HCT116 (cell line): ENCODE results near the gene FBXO17. TPM values are rescaled to one million over a fixed set of nuclear protein-coding genes. Genes with fewer than 3 reads are reported as not detected.

ENCODE experiments used
- ATAC-seq: fragments of 200-7000 bp; cut with Tn5 transposase; 2 replicates; pipeline ENCODE4 v1.9.1; 2020; ENCODE audit warnings: mild to moderate bottlenecking, moderate library complexity
- BruUV-seq: library from RNA; stranded (reverse); fragments of 400-500 nt; replicated peaks from 2 replicates; lab custom pipeline; 2021; lab: Mats Ljungman, UMichigan
- CTCF ChIA-PET: fragments of 300-600 bp; sonication (Branson Sonifier 250); formaldehyde crosslinking; loops from one replicate; lab custom pipeline; 2021; ENCODE audit warnings: antibody characterized with exemption; lab: Charles Lee
- POLR2A ChIA-PET: fragments of 300-600, 350-600 bp; sonication (Branson Sonifier 250); formaldehyde crosslinking; loops from one replicate; lab custom pipeline; 2021; ENCODE audit warnings: antibody characterized with exemption; lab: Charles Lee
- RAD21 ChIA-PET, 2 experiments: fragments of 300-600 bp; sonication (Branson Sonifier 250); formaldehyde crosslinking; loops; one replicate each; lab custom pipeline; 2023; ENCODE audit warnings: low total read pairs in 2 of 2; ENCODE audit not compliant: uncharacterized antibody in 2 of 2, unreplicated experiment in 2 of 2, low non-redundant PET in 1 of 2; lab: Charles Lee
- DNase-seq: peaks from one replicate; pipeline ENCODE4 v3.0.0-alpha.2; 2010; ENCODE audit warnings: low read depth, low spot score
- H2AFZ ChIP-seq: fragments of 200-600 bp; shearing (Covaris generic), sonication (generic); 2 replicates; pipeline ENCODE4 v1.6.1; 2017; ENCODE audit warnings: low read depth, mixed run types, mixed read lengths, antibody characterized with exemption, low read length; ENCODE audit not compliant: poor library complexity, severe bottlenecking
- H3K27ac ChIP-seq: 2 replicates; pipeline ENCODE4 v1.5.1; 2012; ENCODE audit warnings: low read depth, low read length
- H3K27me3 ChIP-seq: fragments of 200-600 bp; sonication (generic); 2 replicates; pipeline ENCODE4 v1.6.1; 2016; ENCODE audit warnings: mixed run types, low read length, mixed read lengths; ENCODE audit not compliant: insufficient read depth
- H3K36me3 ChIP-seq, 2 experiments: fragments of 200-500 bp in 1 of 2; fragments of 200-600 bp in 1 of 2; sonication (Bioruptor generic) in 1 of 2; sonication (generic) in 1 of 2; 2 replicates each; pipeline versions ENCODE4 v1.5.1 to v1.6.1; 2014 to 2016; ENCODE audit warnings: low read length in 2 of 2, inconsistent platforms in 1 of 2, mixed read lengths in 1 of 2, mixed run types in 1 of 2; ENCODE audit not compliant: insufficient read depth in 2 of 2, control insufficient read depth in 1 of 2
- H3K4me1 ChIP-seq, 2 experiments: fragments of 200-600 bp in 1 of 2; sonication (generic) in 1 of 2; 2 replicates each; pipeline versions ENCODE4 v1.5.1 to v1.6.1; 2012 to 2017; ENCODE audit warnings: low read length in 2 of 2, inconsistent platforms in 1 of 2, mild to moderate bottlenecking in 1 of 2, mixed read lengths in 1 of 2, mixed run types in 1 of 2, moderate library complexity in 1 of 2; ENCODE audit not compliant: insufficient read depth in 2 of 2, control insufficient read depth in 1 of 2
- H3K4me2 ChIP-seq: fragments of 200-600 bp; sonication (generic); 2 replicates; pipeline ENCODE4 v1.6.1; 2017; ENCODE audit warnings: mixed run types, low read length, mixed read lengths
- H3K4me3 ChIP-seq, 2 experiments: fragments of 200-600 bp in 1 of 2; sonication (generic) in 1 of 2; replicated peaks in 1 of 2; 2 replicates each; pipeline ENCODE4 v1.5.1; 2011 to 2016; ENCODE audit warnings: low read length in 2 of 2, control low read depth in 1 of 2, low read depth in 1 of 2, mild to moderate bottlenecking in 1 of 2, mixed read lengths in 1 of 2, mixed run types in 1 of 2
- H3K79me2 ChIP-seq: fragments of 200-600 bp; sonication (generic); 2 replicates; pipeline ENCODE4 v1.6.1; 2017; ENCODE audit warnings: mild to moderate bottlenecking, mixed run types, low read length, moderate library complexity, mixed read lengths; ENCODE audit not compliant: insufficient read depth
- H3K9ac ChIP-seq: fragments of 200-600 bp; sonication (generic); 2 replicates; pipeline ENCODE4 v1.6.1; 2016; ENCODE audit warnings: low read length, mixed read lengths
- H3K9me2 ChIP-seq: fragments of 200-600 bp; sonication (generic), shearing (Covaris generic); 2 replicates; pipeline ENCODE4 v1.6.1; 2017; ENCODE audit warnings: mixed run types, mild to moderate bottlenecking, moderate library complexity; ENCODE audit not compliant: insufficient read depth
- H3K9me3 ChIP-seq, 2 experiments: fragments of 200-500 bp in 1 of 2; fragments of 200-600 bp in 1 of 2; sonication (Bioruptor generic) in 1 of 2; sonication (generic) in 1 of 2; 2 replicates each; pipeline ENCODE4 v1.6.1; 2014 to 2017; ENCODE audit warnings: low read length in 2 of 2, mixed read lengths in 2 of 2, inconsistent platforms in 1 of 2, low read depth in 1 of 2, mild to moderate bottlenecking in 1 of 2, mixed run types in 1 of 2, moderate library complexity in 1 of 2; ENCODE audit not compliant: control insufficient read depth in 1 of 2, insufficient read depth in 1 of 2
- H4K20me1 ChIP-seq: fragments of 200-600 bp; sonication (generic), shearing (Covaris generic); 2 replicates; pipeline ENCODE4 v1.6.1; 2017; ENCODE audit warnings: mixed run types, mild to moderate bottlenecking, moderate library complexity; ENCODE audit not compliant: insufficient read depth
- ATF3 ChIP-seq: IDR thresholded peaks from 2 replicates; pipeline ENCODE4 v1.6.1; 2012
- CBX3 ChIP-seq: IDR thresholded peaks from 2 replicates; pipeline ENCODE4 v1.6.1; 2012; ENCODE audit warnings: low read depth
- ELF1 ChIP-seq: IDR thresholded peaks from 2 replicates; pipeline ENCODE4 v1.6.1; 2012; ENCODE audit warnings: low read depth, borderline replicate concordance
- EZH2 ChIP-seq: fragments of 200-600 bp; sonication (generic); IDR thresholded peaks from 2 replicates; pipeline ENCODE4 v1.6.1; 2017; ENCODE audit warnings: antibody characterized with exemption, mixed run types
- MAX ChIP-seq: IDR thresholded peaks from 2 replicates; pipeline ENCODE4 v1.6.1; 2012
- POLR2A ChIP-seq: IDR thresholded peaks from 2 replicates; pipeline ENCODE4 v1.7.0; 2011; ENCODE audit warnings: borderline replicate concordance; ENCODE audit not compliant: insufficient read depth, insufficient read length; ENCODE audit errors: extremely low read depth
- POLR2AphosphoS5 ChIP-seq: IDR thresholded peaks from 2 replicates; pipeline ENCODE4 v1.6.1; 2011; ENCODE audit warnings: mild to moderate bottlenecking, low read depth, low read length, moderate library complexity
- SIN3A ChIP-seq: IDR thresholded peaks from 2 replicates; pipeline ENCODE4 v1.6.1; 2012; ENCODE audit warnings: low read depth
- SRF ChIP-seq: IDR thresholded peaks from 2 replicates; pipeline ENCODE4 v1.6.1; 2012; ENCODE audit warnings: low read depth
- TCF7L2 ChIP-seq: IDR thresholded peaks from 2 replicates; pipeline ENCODE4 v1.7.0; 2011; ENCODE audit warnings: borderline replicate concordance, inconsistent platforms; ENCODE audit not compliant: insufficient read depth, insufficient read length; ENCODE audit errors: extremely low read depth
- intact Hi-C: fragments of 100-400 bp; cut with micrococcal nuclease; formaldehyde crosslinking; loops from 2 replicates; pipeline ENCODE4 v1.10.0; 2022
- total RNA-seq: library from RNA; stranded (reverse); gene quantifications from one replicate; pipeline ENCODE4 v1.2.1, GENCODE V29; 2021; ENCODE audit not compliant: unreplicated experiment

FBXO17 gene
- total RNA-seq, 1 experiment from 2014 or later, result 18.5 TPM

GRCh38 chr19:38900202-38900629 lies 75.3 kb downstream of the FBXO17 start:
- H3K36me3 ChIP-seq, result no peaks in the 10 kb centered on the region; a peak in 1 of 4 replicates
- H3K9me3 ChIP-seq, result peaks cover 0 to 5% of the 10 kb centered on the region in 2 experiments; a peak in 1 of 4 replicates
- TF ChIP-seq MAX (no peak), EZH2 (no peak), POLR2AphosphoS5 (no peak), SIN3A (no peak), TCF7L2 (no peak), CBX3 (no peak), ELF1 (no peak), SRF (no peak), ATF3 (no peak), POLR2A (no peak)
- TF ChIP-seq, all 23 proteins: peak for 0
- DNase-seq (no peak), ATAC-seq (no peak)
- Histone ChIP-seq H3K4me3 (peak overlapping the region; percentile 68 to 85), H3K79me2 (peaks cover 20% of the 10 kb centered on the region), H3K27me3 (no peaks in the 10 kb centered on the region), H3K27ac (peak overlapping the region; percentile 59), H3K9ac (peak overlapping the region; percentile 74), H3K4me2 (peak overlapping the region; percentile 79), H4K20me1 (no peaks in the 10 kb centered on the region), H2AFZ (no peak overlapping the region), H3K9me2 (no peaks in the 10 kb centered on the region), H3K4me1 (peaks cover 0 to 18% of the 10 kb centered on the region in 2 experiments; a peak in 2 of 4 replicates)
- intact Hi-C loops, result no loop called here
- POLR2A ChIA-PET, result interaction anchor here (1.2 to 1.7 kb wide), 4 partner anchors 12 to 30 kb away, joined by 3 to 7 read pairs (median 4); partner anchors contain the start of genes MRPS12, RINL and SARS2
- CTCF ChIA-PET, result interaction anchor here (0.8 to 1.5 kb wide), 6 partner anchors 13 to 498 kb away, joined by 3 to 12 read pairs (median 4); partner anchors contain the start of genes FAM98C, MRPS12 and SARS2
- RAD21 ChIA-PET, result no interaction called here
- TSS peak; percentile 82 for BruUV-seq
